HepG2 (cell line): ENCODE data around the gene FSTL1. TPM values are rescaled to one million over a fixed set of nuclear protein-coding genes. Genes with fewer than 3 reads are reported as not detected.

Experiments
- ATAC-seq: fragments of 200-7000 bp; cut with Tn5 transposase; 3 replicates; pipeline ENCODE4 v1.9.1; 2020; ENCODE audit warnings: mild to moderate bottlenecking, moderate library complexity
- BruUV-seq: library from RNA; stranded (reverse); fragments of 400-500 nt; replicated peaks from 2 replicates; lab custom pipeline; 2021; lab: Mats Ljungman, UMichigan
- CTCF ChIA-PET: fragments of 300-600 bp; formaldehyde crosslinking; extraction: SDS; loops from one replicate; lab custom pipeline; 2021; ENCODE audit warnings: low total read pairs, inconsistent platforms, low intra/inter-chr PET ratio; lab: Yijun Ruan, JAX
- POLR2A ChIA-PET: fragments of 350-600 bp; sonication (Branson Sonifier 250); formaldehyde crosslinking; loops from one replicate; lab custom pipeline; 2020; ENCODE audit warnings: antibody characterized with exemption, inconsistent platforms; lab: Yijun Ruan, JAX
- DNase-seq: peaks from one replicate; pipeline ENCODE4 v3.0.0-alpha.2; 2015; ENCODE audit warnings: low spot score
- FAIRE-seq: peaks from 3 replicates; lab custom pipeline; 2011; peaks lifted over from hg19 to GRCh38; lab: Jason Lieb, UNC
- H2AFZ ChIP-seq: one replicate; pipeline ENCODE4 v1.6.1; 2011; ENCODE audit warnings: low read length, inconsistent platforms
- H3K27ac ChIP-seq: fragments of 300-600 bp; 3 replicates; pipeline ENCODE4 v1.8.0; 2011; ENCODE audit warnings: mixed run types, mild to moderate bottlenecking, mixed read lengths, low read length, inconsistent platforms; ENCODE audit not compliant: insufficient read depth; ENCODE audit errors: extremely low read length
- H3K27me3 ChIP-seq, 2 experiments: fragments of 200-600 bp in 1 of 2; 2 replicates in 1 of 2; 3 replicates in 1 of 2; pipeline versions ENCODE4 v1.6.0 to v1.8.0; 2011; ENCODE audit warnings: low read length in 2 of 2, mild to moderate bottlenecking in 2 of 2, moderate library complexity in 2 of 2, inconsistent platforms in 1 of 2; ENCODE audit not compliant: insufficient read depth in 2 of 2, control insufficient read depth in 1 of 2
- H3K36me3 ChIP-seq, 2 experiments: fragments of 200-600 bp in 1 of 2; replicated peaks in 1 of 2; 2 replicates in 1 of 2; 3 replicates in 1 of 2; pipeline versions ENCODE4 v1.5.1 to v1.8.0; 2011; ENCODE audit warnings: low read length in 2 of 2, inconsistent platforms in 1 of 2; ENCODE audit not compliant: insufficient read depth in 2 of 2, control insufficient read depth in 1 of 2
- H3K4me1 ChIP-seq: 2 replicates; pipeline ENCODE4 v1.5.1; 2012; ENCODE audit warnings: low read length, inconsistent platforms; ENCODE audit not compliant: insufficient read depth
- H3K4me2 ChIP-seq: 2 replicates; pipeline ENCODE4 v1.6.0; 2011; ENCODE audit warnings: low read depth, low read length, inconsistent platforms
- H3K4me3 ChIP-seq, 3 experiments: fragments of 200-600 bp in 1 of 3; sonication (generic), shearing (Covaris generic) in 1 of 3; replicated peaks in 1 of 3; 2 replicates each; pipeline ENCODE4 v1.5.1; 2011 to 2016; ENCODE audit warnings: low read length in 3 of 3, inconsistent platforms in 2 of 3, low read depth in 2 of 3, mild to moderate bottlenecking in 2 of 3, control low read depth in 1 of 3, mixed read lengths in 1 of 3; ENCODE audit not compliant: insufficient read depth in 1 of 3
- H3K79me2 ChIP-seq: one replicate; pipeline ENCODE4 v1.6.1; 2011; ENCODE audit warnings: low read length, inconsistent platforms; ENCODE audit not compliant: insufficient read depth
- H3K9ac ChIP-seq: 2 replicates; pipeline ENCODE4 v1.6.0; 2011; ENCODE audit warnings: mild to moderate bottlenecking, low read depth, low read length, inconsistent platforms; ENCODE audit not compliant: insufficient read depth
- H3K9me3 ChIP-seq: 2 replicates; pipeline ENCODE4 v1.5.1; 2012; ENCODE audit warnings: mild to moderate bottlenecking, low read length
- H4K20me1 ChIP-seq: 2 replicates; pipeline ENCODE4 v1.6.0; 2011; ENCODE audit warnings: inconsistent platforms, mild to moderate bottlenecking, low read length, moderate library complexity; ENCODE audit not compliant: insufficient read depth
- ARID4A ChIP-seq: sonication (generic); formaldehyde crosslinking; IDR thresholded peaks from 2 replicates; pipeline ENCODE4 v1.5.0; 2020; ENCODE audit warnings: mild to moderate bottlenecking, missing genetic modification reagents, borderline replicate concordance
- CTCF ChIP-seq: sonication (generic); formaldehyde crosslinking; IDR thresholded peaks from 2 replicates; pipeline ENCODE4 v1.5.0; 2020; ENCODE audit warnings: mild to moderate bottlenecking, missing genetic modification reagents, moderate library complexity
- HCFC1 ChIP-seq: fragments of 150-350 bp; IDR thresholded peaks from 2 replicates; pipeline ENCODE4 v1.6.1; 2014; ENCODE audit warnings: low read depth, low read length
- KDM3A ChIP-seq: IDR thresholded peaks from 2 replicates; pipeline ENCODE4 v1.6.1; 2018; ENCODE audit warnings: low read depth, missing compliant biosample characterization
- NFE2L2 ChIP-seq: fragments of 150-350 bp; IDR thresholded peaks from 2 replicates; pipeline ENCODE4 v1.6.1; 2014; ENCODE audit warnings: low read length
- PBX2 ChIP-seq: IDR thresholded peaks from 2 replicates; pipeline ENCODE4 v1.6.1; 2016; ENCODE audit warnings: control low read depth
- PHF8 ChIP-seq: sonication (generic); formaldehyde crosslinking; IDR thresholded peaks from 2 replicates; pipeline ENCODE4 v1.5.0; 2020; ENCODE audit warnings: missing genetic modification reagents
- ZBTB38 ChIP-seq: sonication (generic); formaldehyde crosslinking; IDR thresholded peaks from 2 replicates; pipeline ENCODE4 v1.5.1; 2020; ENCODE audit warnings: mild to moderate bottlenecking, missing genetic modification reagents
- ZNF230 ChIP-seq: sonication (generic); formaldehyde crosslinking; IDR thresholded peaks from 2 replicates; pipeline ENCODE4 v1.4.0; 2020; ENCODE audit warnings: mild to moderate bottlenecking, missing genetic modification reagents
- ZNF619 ChIP-seq: sonication (generic); formaldehyde crosslinking; IDR thresholded peaks from 2 replicates; pipeline ENCODE4 v1.4.0; 2020; ENCODE audit warnings: mild to moderate bottlenecking, missing genetic modification reagents
- ZNF709 ChIP-seq: sonication (generic); formaldehyde crosslinking; IDR thresholded peaks from 2 replicates; pipeline ENCODE4 v1.5.0; 2020; ENCODE audit warnings: mild to moderate bottlenecking, missing genetic modification reagents
- ZNF740 ChIP-seq: sonication (generic); formaldehyde crosslinking; IDR thresholded peaks from 2 replicates; pipeline ENCODE4 v1.4.0; 2020; ENCODE audit warnings: missing genetic modification reagents
- WGBS: methylation state at CpG from one replicate; pipeline ENCODE4 v1.1.6; 2017; ENCODE audit warnings: low lambda C conversion rate; 5-methylcytosine and 5-hydroxymethylcytosine counted together
- in situ Hi-C: cut with HindIII; loops from 2 replicates; pipeline ENCODE4 v1.10.0; 2017; ENCODE audit warnings: low pct_unique_long_range_greater_than_20kb; ENCODE audit not compliant: extremely low pct_ligation_motif_present
- intact Hi-C: fragments of 100-400 bp; cut with micrococcal nuclease; formaldehyde crosslinking; loops from one replicate; pipeline ENCODE4 v1.10.0; 2022; ENCODE audit not compliant: unreplicated experiment
- polyA plus RNA-seq, 8 experiments: library from polyadenylated mRNA; depleted of rRNA in 3 of 8; stranded (reverse) in 7 of 8; unstranded in 1 of 8; fragments of >200 nt; fragmentation: Illumina TruSeq in 4 of 8; extraction: Trizol in 4 of 8; gene quantifications; 2 replicates each; pipeline versions ENCODE4 v1.2.1 to v1.2.3, GENCODE V29; 2011 to 2016; ENCODE audit warnings: low read depth in 4 of 8, missing spikeins in 1 of 8, mixed read lengths in 1 of 8; ENCODE audit not compliant: insufficient read depth in 1 of 8
- total RNA-seq, 5 experiments: library from RNA; depleted of rRNA; stranded (reverse); fragments of >200 nt; fragmentation: Illumina TruSeq; extraction: Trizol; gene quantifications; 2 replicates each; pipeline ENCODE4 v1.2.3, GENCODE V29; 2016; ENCODE audit warnings: low read depth in 1 of 5

The FSTL1 gene
- total and polyA plus RNA-seq, 2 of the 13 experiments (the other 11 are each of a cell fraction or from before 2014, with no cell fraction given) = 0.07 to 0.29 TPM

GRCh38 chr3:120357807-120358206 lies 93.0 kb downstream of the FSTL1 start:
- Histone ChIP-seq H3K27me3 (peaks cover 0 to 7% of the 10 kb centered on the region in 2 experiments; a peak in 2 of 5 replicates), H3K36me3 (no peaks in the 10 kb centered on the region), H3K4me1 (no peaks in the 10 kb centered on the region), H3K79me2 (no peaks in the 10 kb centered on the region), H3K4me2 (no peak overlapping the region), H3K9me3 (no peaks in the 10 kb centered on the region), H3K9ac (no peak overlapping the region)
- in situ Hi-C loops (no loop called here), intact Hi-C loops (no loop called here)
- ATAC-seq (0 out of 3 replicates have a peak, but pooled peaks have one; percentile 29), DNase-seq (no peak)
- TF ChIP-seq ZBTB38 (CRISPR knock-in tag) (no peak), CTCF (CRISPR knock-in tag) (peak; percentile 16; the same call in 1 of the 2 replicates)
- TF ChIP-seq, all 625 proteins: peak for 1
- POLR2A ChIA-PET = interaction anchor here (1.0 kb wide), 1 partner anchor 9 kb away, joined by 3 read pairs; no protein-coding TSS in a partner anchor
- no peak overlapping the region for H3K27ac ChIP-seq
- CTCF ChIA-PET = no interaction called here
- FAIRE-seq = no peak
- no peak overlapping the region for H3K4me3 ChIP-seq
- H2AFZ ChIP-seq = no peak overlapping the region
- no TSS peak for BruUV-seq
- H4K20me1 ChIP-seq = no peaks in the 10 kb centered on the region

- Histone ChIP-seq H3K4me1 (peaks cover 6% of the 10 kb centered on the region), H3K36me3 (no peaks in the 10 kb centered on the region), H3K79me2 (no peaks in the 10 kb centered on the region), H3K4me3 (no peak overlapping the region), H3K9ac (no peak overlapping the region), H3K27ac (no peak overlapping the region), H2AFZ (no peak overlapping the region), H3K27me3 (peaks cover 0 to 7% of the 10 kb centered on the region in 2 experiments; a peak in 2 of 5 replicates), H3K4me2 (no peak overlapping the region), H3K9me3 (no peaks in the 10 kb centered on the region), H4K20me1 (no peaks in the 10 kb centered on the region)
- FAIRE-seq = no peak
- DNase-seq = no peak
- ChIA-PET POLR2A (no interaction called here), CTCF (no interaction called here)
- WGBS = 4% methylated on average over 1 of the region's 1 CpG
- in situ Hi-C loops = no loop called here
- BruUV-seq = no TSS peak
- intact Hi-C loops = no loop called here
- no peak for ATAC-seq
- TF ChIP-seq PHF8 (CRISPR knock-in tag) (no peak), ZNF709 (no peak), PBX2 (CRISPR knock-in tag) (no peak), ZNF230 (no peak), KDM3A (CRISPR knock-in tag) (no peak), HCFC1 (no peak), ZNF740 (no peak), NFE2L2 (no peak), ZNF619 (CRISPR knock-in tag) (no peak), ARID4A (CRISPR knock-in tag) (no peak)
Observed at GRCh38 chr3:120355486-120355885, 95.3 kb downstream of the FSTL1 start.
